HCT116 (cell line): Measurements from ENCODE around the gene CAPN10.

ENCODE experiments used
- ATF3 ChIP-seq: IDR thresholded peaks from 2 replicates; pipeline ENCODE4 v1.6.1; 2012
- CEBPB ChIP-seq: IDR thresholded peaks from 2 replicates; pipeline ENCODE4 v1.6.1; 2012; ENCODE audit warnings: low read depth
- CTCF ChIP-seq, 3 experiments: fragments of 200-600 bp in 1 of 3; sonication (generic) in 1 of 3; IDR thresholded peaks in 2 of 3; conservative IDR thresholded peaks in 1 of 3; 2 replicates each; pipeline ENCODE4 v1.5.1; 2012 to 2017; ENCODE audit warnings: low read depth in 2 of 3, low read length in 2 of 3, antibody characterized with exemption in 1 of 3, borderline replicate concordance in 1 of 3, control low read depth in 1 of 3, mild to moderate bottlenecking in 1 of 3, mixed read lengths in 1 of 3, mixed run types in 1 of 3, moderate library complexity in 1 of 3; ENCODE audit not compliant: insufficient read depth in 1 of 3
- EZH2 ChIP-seq: fragments of 200-600 bp; sonication (generic); IDR thresholded peaks from 2 replicates; pipeline ENCODE4 v1.6.1; 2017; ENCODE audit warnings: antibody characterized with exemption, mixed run types
- POLR2A ChIP-seq: IDR thresholded peaks from 2 replicates; pipeline ENCODE4 v1.7.0; 2011; ENCODE audit warnings: borderline replicate concordance; ENCODE audit not compliant: insufficient read depth, insufficient read length; ENCODE audit errors: extremely low read depth
- POLR2AphosphoS5 ChIP-seq: IDR thresholded peaks from 2 replicates; pipeline ENCODE4 v1.6.1; 2011; ENCODE audit warnings: mild to moderate bottlenecking, low read depth, low read length, moderate library complexity
- RAD21 ChIP-seq: IDR thresholded peaks from 2 replicates; pipeline ENCODE4 v1.6.1; 2012; ENCODE audit warnings: low read depth, mild to moderate bottlenecking
- REST ChIP-seq: IDR thresholded peaks from 2 replicates; pipeline ENCODE4 v1.6.1; 2012; ENCODE audit warnings: low read depth
- SIN3A ChIP-seq: IDR thresholded peaks from 2 replicates; pipeline ENCODE4 v1.6.1; 2012; ENCODE audit warnings: low read depth
- TCF7L2 ChIP-seq: IDR thresholded peaks from 2 replicates; pipeline ENCODE4 v1.7.0; 2011; ENCODE audit warnings: borderline replicate concordance, inconsistent platforms; ENCODE audit not compliant: insufficient read depth, insufficient read length; ENCODE audit errors: extremely low read depth
- ZBTB33 ChIP-seq: IDR thresholded peaks from 2 replicates; pipeline ENCODE4 v1.6.1; 2011; ENCODE audit warnings: mild to moderate bottlenecking, low read length, moderate library complexity; ENCODE audit not compliant: insufficient replicate concordance; ENCODE audit errors: extremely low read depth
- ZNF274 ChIP-seq: fragments of 200-500 bp; sonication (Bioruptor generic); IDR thresholded peaks from 2 replicates; pipeline ENCODE4 v1.6.1; 2014; ENCODE audit warnings: mild to moderate bottlenecking, low read depth, low read length, inconsistent platforms

- TF ChIP-seq POLR2AphosphoS5 (no peak), CTCF (IDR thresholded peaks at IDR 0.05 in 2 of 3, conservative IDR thresholded peaks at IDR 0.05 in 1 of 3; ENCODE audit: borderline replicate concordance in 1 of 3, insufficient read depth in 1 of 3, low read depth in 2 of 3, low read length in 2 of 3) (no peak), RAD21 (no peak), EZH2 (no peak), TCF7L2 (no peak), CEBPB (no peak), ZNF274 (no peak), REST (no peak), POLR2A (no peak), ZBTB33 (no peak), ATF3 (no peak), SIN3A (no peak)
Observed at GRCh38 chr2:240629968-240630770, 43.6 kb downstream of the CAPN10 start.
